ENCODE measurements around the gene FOXN3. TPM values are rescaled to one million over a fixed set of nuclear protein-coding genes. Genes with fewer than 3 reads are reported as not detected.

Gene FOXN3
- total and polyA plus RNA-seq, 10 of the 15 experiments (the other 5 are each of a cell fraction or from before 2014, with no cell fraction given) = 4.5 to 68.9 (median 29.7) TPM

- no peaks in the 10 kb centered on the region for H3K27me3 ChIP-seq (replicated peaks in 1 of 2; ENCODE audit: control insufficient read depth in 2 of 2, insufficient read depth in 2 of 2, low read length in 1 of 2)
- ATAC-seq (no peak), DNase-seq (ENCODE audit: low read depth, low spot score) (no peak), FAIRE-seq (no peak)
- H3K4me3 ChIP-seq = no peak overlapping the region; the same call in 1 of the 2 replicates
- no peaks in the 10 kb centered on the region for H4K20me1 ChIP-seq (ENCODE audit: control insufficient read depth, insufficient read depth)
- no peaks in the 10 kb centered on the region for H3K9me3 ChIP-seq (replicated peaks; ENCODE audit: control insufficient read depth, insufficient read depth, low read length)
- BruUV-seq (replicated peaks) = no TSS peak
- no peak overlapping the region for H3K4me2 ChIP-seq (ENCODE audit: control insufficient read depth, insufficient read depth)
- no peak overlapping the region for H3K27ac ChIP-seq (ENCODE audit: control insufficient read depth, insufficient read depth)
- POLR2A ChIA-PET = interaction anchor here (0.6 kb wide), 1 partner anchor 61 kb away, joined by 3 read pairs; no protein-coding TSS in a partner anchor
- SMC1A ChIA-PET (ENCODE audit: uncharacterized antibody, unreplicated experiment) = interaction anchor here (0.5 to 2.2 kb wide), 2 partner anchors 11 to 12 kb away, joined by 3 to 4 read pairs; no protein-coding TSS in a partner anchor
- H3K36me3 ChIP-seq (ENCODE audit: control insufficient read depth in 2 of 2, insufficient read depth in 2 of 2, low read length in 1 of 2) = peaks cover 0 to 5% of the 10 kb centered on the region in 2 experiments; a peak in 3 of 4 replicates
- no peak overlapping the region for H2AFZ ChIP-seq (ENCODE audit: control insufficient read depth, low read depth, low read length)
- in situ Hi-C loops (cut with MboI) = no loop called here
- H3K4me1 ChIP-seq (ENCODE audit: control insufficient read depth, insufficient read depth, low read length) = peaks cover 12% of the 10 kb centered on the region
- no peak overlapping the region for H3K9ac ChIP-seq (ENCODE audit: control insufficient read depth, insufficient read depth, low read length)
- CTCF ChIA-PET = interaction anchor here (0.6 kb wide), 1 partner anchor 26 kb away, joined by 3 read pairs; no protein-coding TSS in a partner anchor
- RAD21 ChIA-PET (ENCODE audit: unreplicated experiment) = no interaction called here
- 79% methylated on average over 9 of the region's 10 CpGs for WGBS (ENCODE audit: insufficient coverage, insufficient replicate concordance, low lambda C conversion rate, missing lambda C conversion rate)
- intact Hi-C loops (cut with micrococcal nuclease; ENCODE audit: unreplicated experiment) = no loop called here
- TF ChIP-seq LARP7 (IDR thresholded peaks at IDR 0.05) = no peak
- no peak for TF ChIP-seq POU2F2 (IDR thresholded peaks at IDR 0.05; ENCODE audit: borderline replicate concordance, low read depth, low read length)
- no peak for TF ChIP-seq GABPA (IDR thresholded peaks at IDR 0.05; ENCODE audit: low read depth)
- no peak for TF ChIP-seq BCL11A (IDR thresholded peaks at IDR 0.05; ENCODE audit: low read depth, low read length)
- no peak for TF ChIP-seq JUND (IDR thresholded peaks at IDR 0.05; ENCODE audit: low read depth, low read length)
- TF ChIP-seq JUNB (IDR thresholded peaks at IDR 0.05) = no peak
- no peak for TF ChIP-seq NBN (IDR thresholded peaks at IDR 0.05)
- TF ChIP-seq EGR1 (IDR thresholded peaks at IDR 0.05; ENCODE audit: borderline replicate concordance in 1 of 2, low read depth in 2 of 2, low read length in 2 of 2) = no peak
- no peak for TF ChIP-seq RAD21 (IDR thresholded peaks at IDR 0.05; ENCODE audit: insufficient read depth, low read depth, low read length)
- TF ChIP-seq EP300 (IDR thresholded peaks at IDR 0.05; ENCODE audit: borderline replicate concordance in 1 of 2, control insufficient read depth in 1 of 2, low read depth in 2 of 2, low read length in 2 of 2) = no peak
- no peak for TF ChIP-seq STAT3 (IDR thresholded peaks at IDR 0.05; ENCODE audit: low read depth, low read length)
- TF ChIP-seq TBL1XR1 (IDR thresholded peaks at IDR 0.05; ENCODE audit: low read depth, low read length) = no peak
- TF ChIP-seq ZZZ3 (IDR thresholded peaks at IDR 0.05; ENCODE audit: control insufficient read depth, insufficient read length, low read depth) = no peak
- no peak for TF ChIP-seq CBX5 (IDR thresholded peaks at IDR 0.05; ENCODE audit: low read depth)
- no peak for TF ChIP-seq MYC (IDR thresholded peaks at IDR 0.05; ENCODE audit: insufficient read depth, insufficient read length, insufficient replicate concordance, low read length, severe bottlenecking)
- no peak for TF ChIP-seq CBX3 (IDR thresholded peaks at IDR 0.05; ENCODE audit: borderline replicate concordance, low read depth)
- H3K79me2 ChIP-seq (ENCODE audit: control insufficient read depth, insufficient read depth, low read length) = no peaks in the 10 kb centered on the region
Observed at GRCh38 chr14:89202413-89203190, 214.4 kb downstream of the FOXN3 start.
